ENCODE data around the gene NAXD. TPM values are rescaled to one million over a fixed set of nuclear protein-coding genes. Genes with fewer than 3 reads are reported as not detected.

Gene NAXD
- total RNA-seq, 2 experiments from 2014 or later = 23.3 to 25.2 TPM

DNA sequence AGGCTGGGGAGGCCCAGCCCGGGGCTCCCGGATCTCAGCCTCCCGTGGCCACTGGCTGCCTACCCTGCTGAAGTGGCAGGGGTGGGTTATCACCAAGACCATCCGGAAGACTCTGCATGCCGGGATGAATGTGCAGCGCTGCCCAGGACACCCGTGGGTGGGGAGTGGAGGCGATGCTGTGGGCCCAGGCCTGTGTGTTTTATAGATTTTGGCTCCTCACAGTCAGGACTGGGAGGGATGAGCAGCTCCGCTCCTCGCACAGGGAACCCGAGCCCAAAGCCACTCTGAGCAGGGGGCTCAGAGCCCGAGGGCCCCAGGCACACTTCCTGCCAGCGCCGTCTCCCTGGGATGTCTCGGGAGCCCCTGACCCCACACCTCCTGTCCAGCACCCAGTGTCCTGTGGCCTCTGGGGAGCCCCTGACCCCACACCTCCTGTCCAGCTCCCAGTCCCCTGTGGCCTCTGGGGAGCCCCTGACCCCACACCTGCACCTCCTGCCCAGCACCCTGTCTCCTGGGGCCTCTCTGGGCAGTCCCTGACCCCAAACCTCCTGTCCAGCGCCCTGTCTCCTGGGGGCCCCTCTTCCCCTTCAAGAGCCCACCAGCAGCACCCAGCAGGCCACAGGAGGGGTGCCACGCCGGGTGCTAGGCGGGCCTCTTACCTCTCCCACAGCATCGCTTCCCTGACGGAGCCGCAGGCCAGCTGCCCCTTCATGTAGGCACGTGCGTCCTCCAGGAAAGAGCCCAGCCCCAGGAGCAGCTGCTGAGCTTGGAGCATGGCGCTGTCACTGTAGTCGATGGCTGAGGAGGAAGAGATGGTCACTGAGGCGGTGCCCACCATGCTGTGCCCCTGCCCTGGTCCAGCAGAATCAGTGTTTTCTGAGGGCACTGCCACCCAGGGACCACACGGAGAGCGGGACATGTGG is 31.4 kb downstream of the NAXD start:
- DNase-seq = no peak
- no peak overlapping the region for H3K4me3 Mint-ChIP-seq
- peaks cover 6% of the 10 kb centered on the region for H3K4me1 Mint-ChIP-seq
- CTCF ChIA-PET = interaction anchor here (1.6 kb wide), 1 partner anchor 10 kb away, joined by 4 read pairs; no protein-coding TSS in a partner anchor
- no peaks in the 10 kb centered on the region for H3K9me3 Mint-ChIP-seq
- peaks cover 7% of the 10 kb centered on the region for H3K36me3 Mint-ChIP-seq (ENCODE audit: low read depth)
- POLR2A ChIA-PET = no interaction called here
- no peak overlapping the region for H3K27ac Mint-ChIP-seq
- H3K27me3 Mint-ChIP-seq = no peaks in the 10 kb centered on the region

DNA sequence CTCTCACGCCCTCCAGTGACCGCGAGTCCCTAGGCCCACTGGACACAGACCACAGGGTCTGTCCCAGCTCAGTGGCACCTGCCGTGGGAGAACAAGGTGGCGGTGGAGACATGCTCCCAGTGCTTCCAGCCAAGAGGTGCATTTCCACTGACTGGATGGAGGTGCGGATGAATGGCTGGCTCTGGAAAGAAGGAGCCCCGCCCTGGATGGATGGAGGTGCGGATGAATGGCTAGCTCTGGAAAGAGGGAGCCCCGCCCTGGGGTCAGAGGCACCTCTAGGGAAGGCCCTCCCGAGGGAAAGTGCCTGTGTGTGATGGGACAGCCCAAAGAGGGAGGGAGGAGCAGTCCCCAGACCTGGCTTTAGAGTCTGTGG is 32.0 kb downstream of the NAXD start:
- no peak for DNase-seq
- CTCF ChIA-PET = no interaction called here
- no peaks in the 10 kb centered on the region for H3K9me3 Mint-ChIP-seq
- POLR2A ChIA-PET = no interaction called here
- no peak overlapping the region for H3K4me3 Mint-ChIP-seq
- H3K4me1 Mint-ChIP-seq = peaks cover 6% of the 10 kb centered on the region
- no peak overlapping the region for H3K27ac Mint-ChIP-seq
- H3K36me3 Mint-ChIP-seq (ENCODE audit: low read depth) = peaks cover 7% of the 10 kb centered on the region
- no peaks in the 10 kb centered on the region for H3K27me3 Mint-ChIP-seq

DNA sequence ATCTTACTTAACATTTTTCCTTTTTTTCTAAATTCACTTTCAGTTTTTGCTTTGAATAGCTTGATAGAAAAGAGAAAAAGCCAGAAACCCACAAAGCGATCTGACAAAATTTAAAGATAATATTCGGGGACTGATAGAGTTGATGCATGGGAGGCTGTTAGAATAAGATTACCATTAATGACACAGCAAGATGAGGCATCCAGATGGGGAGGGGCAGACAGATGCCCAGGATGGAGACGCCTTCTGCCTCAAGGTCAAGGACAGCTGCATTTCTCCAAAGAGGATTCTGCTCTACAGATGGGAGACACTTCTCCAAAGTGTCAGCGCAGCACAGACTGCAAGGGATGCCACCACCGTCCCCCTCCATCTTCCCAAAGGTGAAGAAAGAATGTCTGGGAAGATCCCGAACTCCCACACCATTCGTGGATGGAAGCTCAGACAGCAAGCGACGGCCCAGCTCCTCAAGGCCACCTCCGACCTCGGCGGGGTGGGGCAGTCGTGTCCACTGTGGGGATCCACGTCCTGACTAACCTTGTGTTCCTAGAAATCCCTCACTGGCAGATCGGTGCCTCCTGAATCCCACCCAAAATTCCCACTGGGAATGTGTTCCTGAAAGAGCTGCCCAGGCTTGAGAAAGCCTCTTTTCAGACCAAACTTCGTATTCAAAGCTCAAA is 32.9 kb downstream of the NAXD start:
- CTCF ChIA-PET = interaction anchor here (1.5 kb wide), 1 partner anchor 15 kb away, joined by 3 read pairs; no protein-coding TSS in a partner anchor
- no peak overlapping the region for H3K27ac Mint-ChIP-seq

DNA sequence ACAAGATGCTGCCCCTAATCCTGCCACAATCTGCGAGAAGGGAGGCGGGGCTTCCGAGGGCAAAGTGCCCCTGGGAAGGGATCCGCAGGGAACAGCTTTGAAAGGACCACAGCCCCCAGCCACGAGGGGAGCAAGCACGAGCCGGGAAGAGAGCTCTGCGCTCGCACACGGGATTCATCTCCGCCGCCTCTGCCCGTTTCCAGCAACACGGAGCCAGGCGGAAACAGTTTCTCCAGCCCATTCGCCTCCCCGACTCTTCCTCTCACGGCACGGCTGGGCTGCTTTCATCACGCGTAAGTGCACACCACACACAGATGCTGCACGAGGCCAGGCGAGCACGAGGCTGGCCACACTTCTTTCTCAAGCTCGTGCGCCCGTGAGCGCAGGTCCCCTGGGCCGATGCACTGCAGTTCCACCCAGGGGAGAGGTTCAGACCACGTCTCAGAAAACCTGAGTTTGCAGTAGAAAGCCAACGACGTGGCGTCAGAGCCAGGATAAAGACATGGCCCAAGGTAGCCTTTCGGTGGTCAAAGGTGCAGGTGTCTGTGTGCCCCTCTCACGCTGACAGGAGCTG is 33.6 kb downstream of the NAXD start:
- peaks cover 3% of the 10 kb centered on the region for H3K36me3 Mint-ChIP-seq (ENCODE audit: low read depth)
- no peaks in the 10 kb centered on the region for H3K27me3 Mint-ChIP-seq
- H3K9me3 Mint-ChIP-seq = no peaks in the 10 kb centered on the region
- ChIA-PET POLR2A (interaction anchor here (0.5 kb wide), 1 partner anchor 66 kb away, joined by 3 read pairs; no protein-coding TSS in a partner anchor), CTCF (interaction anchor here (1.5 kb wide), 1 partner anchor 14 kb away, joined by 3 read pairs; no protein-coding TSS in a partner anchor)
- DNase-seq = no peak
- no peak overlapping the region for H3K4me3 Mint-ChIP-seq
- H3K4me1 Mint-ChIP-seq = peaks cover 6% of the 10 kb centered on the region
- H3K27ac Mint-ChIP-seq = no peak overlapping the region

More for the DNA sequence above, 32.9 kb downstream of the NAXD start:
- H3K36me3 Mint-ChIP-seq (ENCODE audit: low read depth) = peaks cover 6% of the 10 kb centered on the region
- POLR2A ChIA-PET = interaction anchor here (0.5 kb wide), 1 partner anchor 67 kb away, joined by 3 read pairs; no protein-coding TSS in a partner anchor
- H3K4me3 Mint-ChIP-seq = no peak overlapping the region
- no peak for DNase-seq
- H3K9me3 Mint-ChIP-seq = no peaks in the 10 kb centered on the region
- no peaks in the 10 kb centered on the region for H3K27me3 Mint-ChIP-seq
- H3K4me1 Mint-ChIP-seq = peaks cover 6% of the 10 kb centered on the region

DNA sequence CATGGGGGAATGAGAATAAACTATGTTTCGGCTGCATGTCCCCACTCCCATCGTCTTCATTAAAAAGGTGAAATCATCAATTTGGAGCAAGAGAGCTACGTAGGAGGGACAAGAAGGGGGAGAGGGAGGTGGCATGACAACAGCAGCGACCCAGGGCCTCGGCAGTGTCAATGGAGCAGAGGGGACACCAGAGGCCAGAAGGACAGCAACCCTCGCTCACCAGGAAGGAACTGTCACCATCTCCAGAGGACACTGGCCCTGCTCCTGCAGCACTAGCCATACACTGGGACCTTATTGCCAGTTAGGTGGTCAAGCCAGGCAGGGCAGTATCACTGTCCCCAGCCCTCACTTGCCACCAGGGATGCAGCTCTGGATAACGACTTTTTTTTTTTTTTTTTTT is 34.2 kb downstream of the NAXD start:
- Mint-ChIP-seq H3K4me3 (no peak overlapping the region), H3K27me3 (no peaks in the 10 kb centered on the region), H3K9me3 (no peaks in the 10 kb centered on the region), H3K4me1 (peaks cover 2% of the 10 kb centered on the region), H3K36me3 (ENCODE audit: low read depth) (peaks cover 5% of the 10 kb centered on the region), H3K27ac (no peak overlapping the region)
- POLR2A ChIA-PET = no interaction called here
- no peak for DNase-seq
- CTCF ChIA-PET = interaction anchor here (0.6 kb wide), 1 partner anchor 763 kb away, joined by 4 read pairs; no protein-coding TSS in a partner anchor

DNA sequence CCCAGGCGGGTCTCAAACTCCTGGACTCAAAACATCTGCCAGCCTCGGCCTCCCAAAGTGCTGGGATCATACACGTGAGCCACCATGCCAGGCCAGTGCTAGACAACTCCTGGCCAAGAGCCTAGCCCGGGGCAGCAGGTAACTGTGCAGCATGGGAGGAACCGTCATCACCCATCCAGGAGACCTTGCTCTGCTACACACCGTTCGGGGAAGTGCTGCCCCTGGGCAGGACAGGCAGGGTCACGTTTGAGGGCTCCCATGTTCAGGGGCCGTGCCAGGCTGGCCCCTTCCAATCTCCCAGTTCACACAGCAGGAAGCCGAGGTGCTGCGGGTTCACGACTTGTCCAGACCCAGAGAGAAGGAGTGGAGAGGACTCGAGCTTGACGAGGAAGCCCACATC is 35.1 kb downstream of the NAXD start:
- CTCF ChIA-PET = interaction anchor here (0.6 kb wide), 1 partner anchor 762 kb away, joined by 4 read pairs; no protein-coding TSS in a partner anchor
- Mint-ChIP-seq H3K4me3 (no peak overlapping the region), H3K4me1 (no peaks in the 10 kb centered on the region), H3K27me3 (no peaks in the 10 kb centered on the region), H3K9me3 (no peaks in the 10 kb centered on the region), H3K36me3 (ENCODE audit: low read depth) (peaks cover 7% of the 10 kb centered on the region), H3K27ac (no peak overlapping the region)
- DNase-seq = no peak
- POLR2A ChIA-PET = no interaction called here

DNA sequence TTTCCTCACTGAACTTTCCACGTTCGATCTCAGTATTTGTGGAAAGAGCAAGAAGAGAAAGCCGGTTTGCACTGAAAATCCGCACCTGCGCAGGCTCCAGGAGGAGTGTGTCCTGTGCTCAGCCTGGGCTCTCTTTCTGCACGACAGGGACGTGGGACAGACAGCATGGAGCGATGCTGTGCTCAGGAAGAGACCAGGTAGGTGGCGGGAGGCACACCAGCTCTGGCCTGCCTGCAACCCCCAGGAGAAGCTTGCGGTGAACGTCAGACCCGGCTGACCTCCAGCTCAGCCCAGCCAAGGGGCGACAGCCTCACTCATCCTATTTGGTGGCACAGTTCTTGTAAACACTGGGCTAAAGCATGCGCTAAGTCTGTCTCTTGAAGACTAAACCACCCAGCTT is 35.9 kb downstream of the NAXD start:
- ChIA-PET POLR2A (no interaction called here), CTCF (interaction anchor here (1.3 kb wide), 1 partner anchor 10 kb away, joined by 4 read pairs; no protein-coding TSS in a partner anchor)
- DNase-seq = no peak
- H3K27me3 Mint-ChIP-seq = no peaks in the 10 kb centered on the region
- H3K4me1 Mint-ChIP-seq = peaks cover 3% of the 10 kb centered on the region
- H3K9me3 Mint-ChIP-seq = no peaks in the 10 kb centered on the region
- H3K4me3 Mint-ChIP-seq = no peak overlapping the region
- no peak overlapping the region for H3K27ac Mint-ChIP-seq
- H3K36me3 Mint-ChIP-seq (ENCODE audit: low read depth) = peaks cover 12% of the 10 kb centered on the region

DNA sequence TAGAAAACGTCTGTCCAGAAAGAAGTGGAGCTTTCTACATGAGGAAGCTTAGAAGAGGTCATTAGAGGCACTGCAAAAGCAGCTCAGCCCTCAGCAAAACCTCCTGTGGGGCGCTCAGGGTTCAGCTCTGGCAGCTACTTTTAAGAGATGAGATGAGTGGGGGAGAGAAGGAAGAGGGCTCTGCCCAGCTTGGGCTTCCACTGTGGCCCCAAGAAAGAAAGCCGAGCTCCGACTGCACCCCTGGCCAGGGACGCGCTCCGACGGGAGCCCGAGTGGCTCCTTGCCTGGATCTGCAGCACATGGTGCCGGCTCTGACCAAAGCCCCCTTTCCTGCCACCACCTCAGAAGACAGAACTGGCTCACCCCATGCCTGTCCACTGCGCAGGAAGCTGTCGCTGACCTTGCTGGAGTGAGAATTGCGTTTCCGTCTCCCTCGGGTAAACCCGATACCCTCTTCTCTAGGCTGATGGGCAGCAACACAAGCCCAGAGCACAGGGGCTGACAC is 36.4 kb downstream of the NAXD start:
- CTCF ChIA-PET = interaction anchor here (1.3 kb wide), 1 partner anchor 9 kb away, joined by 4 read pairs; no protein-coding TSS in a partner anchor
- no peaks in the 10 kb centered on the region for H3K9me3 Mint-ChIP-seq
- no peak overlapping the region for H3K27ac Mint-ChIP-seq
- no peak overlapping the region for H3K4me3 Mint-ChIP-seq
- DNase-seq = no peak
- peaks cover 4% of the 10 kb centered on the region for H3K4me1 Mint-ChIP-seq
- POLR2A ChIA-PET = no interaction called here
- H3K36me3 Mint-ChIP-seq (ENCODE audit: low read depth) = peaks cover 14% of the 10 kb centered on the region
- no peaks in the 10 kb centered on the region for H3K27me3 Mint-ChIP-seq

DNA sequence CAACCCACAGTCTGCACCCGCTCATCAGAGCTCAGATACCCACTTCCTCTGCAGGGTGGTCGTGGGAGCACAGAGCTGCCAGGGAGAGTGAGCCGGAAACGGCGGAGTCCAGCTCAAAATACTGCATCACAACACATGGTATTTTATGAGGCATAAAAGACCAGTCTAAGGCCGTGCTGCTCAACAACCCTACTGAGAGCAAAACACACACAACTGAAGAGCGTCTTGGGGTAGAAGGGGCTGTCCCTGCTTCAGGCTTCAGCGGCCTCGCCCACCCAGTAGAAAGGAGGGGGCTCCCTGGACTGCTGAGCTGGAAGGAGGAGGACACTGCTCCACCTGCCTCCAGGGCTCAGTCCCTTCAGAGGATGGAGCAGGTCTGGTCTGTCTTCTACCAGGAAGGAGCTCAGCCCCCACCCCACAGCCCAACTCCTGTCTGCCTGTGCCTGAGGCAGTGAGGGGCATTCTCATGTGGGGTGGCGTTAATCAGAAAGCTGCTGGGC is 36.9 kb downstream of the NAXD start:
- H3K4me1 Mint-ChIP-seq = peaks cover 6% of the 10 kb centered on the region
- DNase-seq = no peak
- H3K27ac Mint-ChIP-seq = no peak overlapping the region
- ChIA-PET CTCF (interaction anchor here (1.3 kb wide), 1 partner anchor 8 kb away, joined by 4 read pairs; no protein-coding TSS in a partner anchor), POLR2A (no interaction called here)
- H3K36me3 Mint-ChIP-seq (ENCODE audit: low read depth) = peaks cover 16% of the 10 kb centered on the region
- H3K4me3 Mint-ChIP-seq = no peak overlapping the region
- no peaks in the 10 kb centered on the region for H3K27me3 Mint-ChIP-seq
- H3K9me3 Mint-ChIP-seq = no peaks in the 10 kb centered on the region

DNA sequence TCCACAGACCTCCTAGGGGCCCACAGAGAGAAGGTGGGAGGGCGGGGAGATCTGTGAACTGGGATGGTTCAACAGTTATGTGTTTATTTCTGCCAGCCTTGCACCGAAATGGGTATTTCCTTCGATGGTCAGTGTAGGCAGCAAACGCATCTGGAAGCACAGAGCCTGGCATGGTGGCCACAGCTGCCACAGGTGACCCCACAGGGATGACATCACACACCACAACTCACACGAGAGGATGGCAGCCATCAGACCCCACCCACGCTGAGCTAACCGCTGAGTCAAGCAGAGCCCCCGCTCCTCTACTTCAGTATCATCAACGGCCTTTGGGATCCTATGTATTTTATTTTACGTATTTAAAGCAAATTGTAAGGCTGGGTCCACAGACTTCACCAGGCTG is 37.4 kb downstream of the NAXD start:
- H3K27ac Mint-ChIP-seq = no peak overlapping the region
- DNase-seq = no peak
- H3K4me3 Mint-ChIP-seq = no peak overlapping the region
- ChIA-PET CTCF (no interaction called here), POLR2A (no interaction called here)
- peaks cover 11% of the 10 kb centered on the region for H3K4me1 Mint-ChIP-seq
- H3K36me3 Mint-ChIP-seq (ENCODE audit: low read depth) = peaks cover 21% of the 10 kb centered on the region
- peaks cover under 1% of the 10 kb centered on the region for H3K9me3 Mint-ChIP-seq
- H3K27me3 Mint-ChIP-seq = no peaks in the 10 kb centered on the region

DNA sequence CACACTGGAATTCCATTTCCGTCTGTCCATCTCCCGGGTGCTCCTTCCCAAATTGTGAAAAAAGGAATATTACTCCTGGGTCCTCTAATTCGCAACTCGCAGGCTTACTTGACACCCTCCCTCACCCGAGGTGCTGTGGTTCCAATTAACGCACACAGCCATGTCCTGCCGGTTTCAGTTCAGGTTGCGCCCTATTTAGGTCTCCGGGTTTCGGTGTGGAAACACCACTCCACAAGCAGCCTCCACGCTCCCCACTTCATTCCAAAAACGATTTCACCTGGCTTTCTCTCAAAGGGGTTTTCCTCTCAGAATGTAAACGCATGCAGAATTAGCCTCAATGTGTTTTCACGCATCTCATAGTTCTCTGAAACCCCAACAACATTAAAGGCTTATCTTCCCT is 37.9 kb downstream of the NAXD start:
- ChIA-PET CTCF (interaction anchor here (1.1 kb wide), 1 partner anchor 12 kb away, joined by 3 read pairs; no protein-coding TSS in a partner anchor), POLR2A (no interaction called here)
- no peak overlapping the region for H3K4me3 Mint-ChIP-seq
- peaks cover 16% of the 10 kb centered on the region for H3K4me1 Mint-ChIP-seq
- no peaks in the 10 kb centered on the region for H3K27me3 Mint-ChIP-seq
- H3K9me3 Mint-ChIP-seq = peaks cover 6% of the 10 kb centered on the region
- peaks cover 26% of the 10 kb centered on the region for H3K36me3 Mint-ChIP-seq (ENCODE audit: low read depth)
- no peak overlapping the region for H3K27ac Mint-ChIP-seq
- DNase-seq = no peak

DNA sequence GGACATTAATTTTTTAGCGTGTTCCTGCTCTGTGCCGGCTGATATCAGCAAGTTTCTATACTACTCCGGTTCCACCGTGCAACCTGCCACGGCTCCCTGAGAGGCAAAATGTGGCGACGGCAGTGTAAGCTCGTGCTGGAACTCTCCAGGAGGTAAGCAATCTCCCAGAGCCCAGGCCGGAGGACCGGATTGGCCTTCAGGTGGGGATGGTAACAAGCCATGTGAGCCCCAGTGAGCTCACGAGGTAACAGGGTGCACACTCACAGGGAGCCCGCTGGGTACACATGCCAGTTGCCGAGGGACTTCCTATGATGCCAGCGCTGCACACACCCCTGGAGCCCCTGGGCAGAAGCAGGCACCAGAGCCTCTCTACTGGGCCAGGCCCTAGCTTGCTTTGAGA is 38.5 kb downstream of the NAXD start:
- Mint-ChIP-seq H3K27me3 (no peaks in the 10 kb centered on the region), H3K27ac (no peak overlapping the region), H3K9me3 (peaks cover 6% of the 10 kb centered on the region), H3K36me3 (ENCODE audit: low read depth) (peaks cover 31% of the 10 kb centered on the region), H3K4me1 (peaks cover 21% of the 10 kb centered on the region), H3K4me3 (no peak overlapping the region)
- no peak for DNase-seq
- POLR2A ChIA-PET = no interaction called here
- CTCF ChIA-PET = interaction anchor here (1.1 kb wide), 1 partner anchor 12 kb away, joined by 3 read pairs; no protein-coding TSS in a partner anchor
